ENCODE results near the gene CFAP61. TPM values are rescaled to one million over a fixed set of nuclear protein-coding genes. Genes with fewer than 3 reads are reported as not detected.

CFAP61 gene
- total RNA-seq, 1 donor from 2014 or later = not detected

- Mint-ChIP-seq H3K4me3 (ENCODE audit: unreplicated experiment) (no peak overlapping the region), H3K27me3 (ENCODE audit: low read depth) (peaks cover 2% of the 10 kb centered on the region), H3K4me1 (ENCODE audit: low read depth) (no peaks in the 10 kb centered on the region), H3K36me3 (ENCODE audit: low read depth) (no peaks in the 10 kb centered on the region), H3K27ac (ENCODE audit: unreplicated experiment) (no peak overlapping the region), H3K9me3 (ENCODE audit: low read depth) (peaks cover 16% of the 10 kb centered on the region)
- no peak for DNase-seq (ENCODE audit: low spot score)
- TF ChIP-seq, protein P1, sequence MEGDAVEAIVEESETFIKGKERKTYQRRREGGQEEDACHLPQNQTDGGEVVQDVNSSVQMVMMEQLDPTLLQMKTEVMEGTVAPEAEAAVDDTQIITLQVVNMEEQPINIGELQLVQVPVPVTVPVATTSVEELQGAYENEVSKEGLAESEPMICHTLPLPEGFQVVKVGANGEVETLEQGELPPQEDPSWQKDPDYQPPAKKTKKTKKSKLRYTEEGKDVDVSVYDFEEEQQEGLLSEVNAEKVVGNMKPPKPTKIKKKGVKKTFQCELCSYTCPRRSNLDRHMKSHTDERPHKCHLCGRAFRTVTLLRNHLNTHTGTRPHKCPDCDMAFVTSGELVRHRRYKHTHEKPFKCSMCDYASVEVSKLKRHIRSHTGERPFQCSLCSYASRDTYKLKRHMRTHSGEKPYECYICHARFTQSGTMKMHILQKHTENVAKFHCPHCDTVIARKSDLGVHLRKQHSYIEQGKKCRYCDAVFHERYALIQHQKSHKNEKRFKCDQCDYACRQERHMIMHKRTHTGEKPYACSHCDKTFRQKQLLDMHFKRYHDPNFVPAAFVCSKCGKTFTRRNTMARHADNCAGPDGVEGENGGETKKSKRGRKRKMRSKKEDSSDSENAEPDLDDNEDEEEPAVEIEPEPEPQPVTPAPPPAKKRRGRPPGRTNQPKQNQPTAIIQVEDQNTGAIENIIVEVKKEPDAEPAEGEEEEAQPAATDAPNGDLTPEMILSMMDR (IDR thresholded peaks at IDR 0.05) = no peak
Observed at GRCh38 chr20:20134941-20135575, 82.7 kb downstream of the CFAP61 start.

GRCh38 chr20:20136313-20136712 is 84.0 kb downstream of the CFAP61 start:
- Mint-ChIP-seq H3K36me3 (ENCODE audit: low read depth) (no peaks in the 10 kb centered on the region), H3K4me1 (ENCODE audit: low read depth) (no peaks in the 10 kb centered on the region), H3K4me3 (ENCODE audit: unreplicated experiment) (no peak overlapping the region), H3K9me3 (ENCODE audit: low read depth) (peaks cover 8% of the 10 kb centered on the region), H3K27me3 (ENCODE audit: low read depth) (peaks cover 2% of the 10 kb centered on the region), H3K27ac (ENCODE audit: unreplicated experiment) (no peak overlapping the region)
- DNase-seq (ENCODE audit: low spot score) = no peak
- TF ChIP-seq, protein P1 (IDR thresholded peaks at IDR 0.05) = no peak

DNA sequence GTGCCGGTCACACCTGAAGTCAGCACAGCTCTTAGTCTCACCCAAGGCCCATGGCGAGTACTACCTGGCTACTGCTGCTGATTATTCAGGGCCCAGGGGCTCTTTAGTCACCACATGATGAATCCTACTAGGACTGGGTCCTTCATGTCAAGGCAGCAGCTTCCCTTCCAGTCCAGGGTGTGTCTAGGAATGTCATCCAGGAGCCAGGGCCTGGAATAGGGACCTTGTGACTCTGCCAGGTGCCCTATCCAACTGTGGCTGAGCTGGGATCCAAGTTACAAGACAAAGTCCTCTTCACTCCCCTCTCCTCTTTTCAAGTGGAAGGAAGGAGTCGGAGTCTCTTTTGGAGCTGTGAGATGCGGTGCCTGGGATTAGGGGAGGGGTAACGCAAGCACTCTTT is 85.5 kb downstream of the CFAP61 start:
- H3K27me3 Mint-ChIP-seq (ENCODE audit: low read depth) = peaks cover 2% of the 10 kb centered on the region
- no peaks in the 10 kb centered on the region for H3K4me1 Mint-ChIP-seq (ENCODE audit: low read depth)
- H3K9me3 Mint-ChIP-seq (ENCODE audit: low read depth) = peaks cover 6% of the 10 kb centered on the region
- H3K27ac Mint-ChIP-seq (ENCODE audit: unreplicated experiment) = no peak overlapping the region
- H3K36me3 Mint-ChIP-seq (ENCODE audit: low read depth) = no peaks in the 10 kb centered on the region
- H3K4me3 Mint-ChIP-seq (ENCODE audit: unreplicated experiment) = no peak overlapping the region
- no peak for DNase-seq (ENCODE audit: low spot score)
- TF ChIP-seq, protein P1 (IDR thresholded peaks at IDR 0.05) = no peak

- Mint-ChIP-seq H3K4me1 (ENCODE audit: low read depth) (no peaks in the 10 kb centered on the region), H3K9me3 (ENCODE audit: low read depth) (peaks cover 4% of the 10 kb centered on the region), H3K36me3 (ENCODE audit: low read depth) (no peaks in the 10 kb centered on the region), H3K27me3 (ENCODE audit: low read depth) (peaks cover 3% of the 10 kb centered on the region), H3K27ac (ENCODE audit: unreplicated experiment) (no peak overlapping the region), H3K4me3 (ENCODE audit: unreplicated experiment) (no peak overlapping the region)
- no peak for DNase-seq (ENCODE audit: low spot score)
- TF ChIP-seq, protein P1 (IDR thresholded peaks at IDR 0.05) = no peak
Observed at GRCh38 chr20:20138301-20139064, 86.2 kb downstream of the CFAP61 start.

DNA sequence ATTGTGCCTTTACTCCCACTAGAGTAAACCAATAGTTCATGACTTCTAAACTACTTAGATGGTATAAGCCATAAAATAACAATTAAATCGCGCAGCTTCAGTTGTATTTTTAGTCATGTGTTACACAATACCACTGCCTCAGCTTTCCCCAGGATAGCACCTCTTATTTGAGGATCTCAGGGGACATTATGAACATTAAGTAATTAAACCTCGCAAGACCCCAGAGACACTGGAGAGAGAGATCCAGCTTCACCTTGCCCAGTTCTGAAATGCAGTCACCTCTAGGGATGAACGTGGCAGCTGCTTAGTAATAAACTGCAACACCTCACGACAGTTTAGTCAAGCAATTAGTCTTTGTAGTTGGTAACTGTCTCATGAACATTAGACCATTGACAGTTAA is 87.1 kb downstream of the CFAP61 start:
- peaks cover 5% of the 10 kb centered on the region for H3K9me3 Mint-ChIP-seq (ENCODE audit: low read depth)
- H3K36me3 Mint-ChIP-seq (ENCODE audit: low read depth) = no peaks in the 10 kb centered on the region
- H3K27me3 Mint-ChIP-seq (ENCODE audit: low read depth) = peaks cover 5% of the 10 kb centered on the region
- no peak for DNase-seq (ENCODE audit: low spot score)
- H3K4me3 Mint-ChIP-seq (ENCODE audit: unreplicated experiment) = no peak overlapping the region
- H3K4me1 Mint-ChIP-seq (ENCODE audit: low read depth) = no peaks in the 10 kb centered on the region
- TF ChIP-seq, protein P1 (IDR thresholded peaks at IDR 0.05) = no peak
- no peak overlapping the region for H3K27ac Mint-ChIP-seq (ENCODE audit: unreplicated experiment)
